ENCODE data around the gene SLC24A3. TPM values are rescaled to one million over a fixed set of nuclear protein-coding genes. Genes with fewer than 3 reads are reported as not detected.

Gene SLC24A3
- total RNA-seq, 2 donors from 2014 or later, result not detected

DNA sequence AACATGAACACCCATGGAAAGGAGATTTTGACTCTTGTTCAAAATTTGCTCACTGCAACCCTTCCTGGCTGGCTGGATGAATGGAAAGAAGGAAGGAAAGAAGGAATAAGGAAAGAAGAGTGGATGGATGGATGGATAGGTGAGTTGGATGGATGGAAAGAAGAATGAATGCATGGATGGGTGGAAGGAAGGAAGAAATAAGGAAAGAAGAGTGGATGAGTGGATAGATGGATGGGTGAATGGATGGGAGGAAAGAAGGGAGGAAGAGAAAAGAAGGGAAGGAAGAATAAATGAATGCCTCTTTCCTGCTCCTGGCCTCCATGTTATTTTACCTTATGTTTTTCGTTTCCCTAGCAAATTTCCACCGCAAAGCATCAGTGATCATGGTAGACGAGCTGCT lies 471.4 kb downstream of the SLC24A3 start:
- Mint-ChIP-seq H3K9me3 (no peaks in the 10 kb centered on the region), H3K4me1 (no peaks in the 10 kb centered on the region), H3K4me3 (no peak overlapping the region), H3K27ac (no peak overlapping the region), H3K36me3 (ENCODE audit: low read depth) (no peaks in the 10 kb centered on the region), H3K27me3 (peaks cover 16% of the 10 kb centered on the region)
- no peak for ATAC-seq (replicated peaks)

DNA sequence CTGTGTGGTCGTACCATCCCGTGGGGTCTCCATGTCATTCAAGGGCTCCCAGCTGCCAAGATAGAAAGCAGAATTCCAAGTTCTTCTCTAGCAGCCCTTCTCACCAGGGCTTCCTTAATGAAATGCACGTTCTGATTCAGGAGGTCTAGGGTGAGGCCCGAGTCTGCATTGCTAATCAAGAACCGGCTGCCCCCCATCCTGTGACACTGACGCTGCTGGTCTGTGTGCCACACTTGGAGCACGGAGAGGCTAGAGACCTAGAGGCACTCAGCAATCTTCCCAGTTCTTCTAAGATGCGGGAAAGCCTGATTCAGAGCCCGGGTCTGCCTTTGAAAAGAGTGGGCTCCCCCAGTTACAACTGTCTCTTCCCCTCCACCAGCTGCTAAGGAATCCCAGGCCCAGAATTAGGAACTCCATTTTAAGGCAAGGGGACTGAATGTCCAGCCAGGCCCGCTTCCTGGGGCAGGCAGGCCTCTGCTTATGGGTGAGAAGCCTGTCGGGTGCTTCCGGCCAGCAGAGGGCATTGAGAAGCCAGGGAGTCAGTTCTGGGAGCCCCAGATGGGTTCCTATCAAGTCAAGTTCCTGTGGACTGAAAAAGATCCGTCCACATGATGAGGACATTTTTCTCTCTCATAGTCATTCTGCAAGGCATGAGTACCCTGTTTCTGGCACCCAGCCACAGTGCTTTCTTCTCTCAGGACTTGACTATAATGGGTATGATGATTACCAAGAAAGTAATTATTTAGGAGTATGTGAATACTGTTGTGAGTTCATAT lies 475.8 kb downstream of the SLC24A3 start:
- Mint-ChIP-seq H3K9me3 (no peaks in the 10 kb centered on the region), H3K27me3 (peaks cover 26% of the 10 kb centered on the region), H3K4me1 (peaks cover 7% of the 10 kb centered on the region), H3K4me3 (no peak overlapping the region), H3K36me3 (ENCODE audit: low read depth) (no peaks in the 10 kb centered on the region), H3K27ac (no peak overlapping the region)
- ATAC-seq (replicated peaks), result no peak

DNA sequence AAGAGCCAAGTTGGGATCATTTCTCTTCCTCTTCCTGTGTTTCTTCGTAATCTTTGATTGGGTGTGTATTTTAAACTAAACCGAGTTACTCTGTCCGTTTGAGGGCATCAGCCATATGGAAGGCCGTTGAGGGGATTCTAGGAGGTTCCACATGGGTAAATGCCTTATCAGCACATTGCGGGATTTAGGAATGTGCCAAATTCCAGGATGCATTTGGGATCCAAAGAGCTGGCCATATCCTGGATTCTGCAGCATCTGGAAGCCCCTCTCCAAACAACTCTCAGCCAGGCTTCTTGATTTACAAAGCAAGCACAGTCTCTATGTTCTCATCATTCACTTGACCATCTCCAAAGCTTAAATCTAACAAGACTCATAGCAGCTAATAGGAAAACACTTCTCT lies 478.0 kb downstream of the SLC24A3 start:
- Mint-ChIP-seq H3K4me1 (peaks cover 7% of the 10 kb centered on the region), H3K36me3 (ENCODE audit: low read depth) (no peaks in the 10 kb centered on the region), H3K4me3 (no peak overlapping the region), H3K27me3 (peaks cover 25% of the 10 kb centered on the region), H3K9me3 (no peaks in the 10 kb centered on the region), H3K27ac (no peak overlapping the region)
- no peak for ATAC-seq (replicated peaks)

DNA sequence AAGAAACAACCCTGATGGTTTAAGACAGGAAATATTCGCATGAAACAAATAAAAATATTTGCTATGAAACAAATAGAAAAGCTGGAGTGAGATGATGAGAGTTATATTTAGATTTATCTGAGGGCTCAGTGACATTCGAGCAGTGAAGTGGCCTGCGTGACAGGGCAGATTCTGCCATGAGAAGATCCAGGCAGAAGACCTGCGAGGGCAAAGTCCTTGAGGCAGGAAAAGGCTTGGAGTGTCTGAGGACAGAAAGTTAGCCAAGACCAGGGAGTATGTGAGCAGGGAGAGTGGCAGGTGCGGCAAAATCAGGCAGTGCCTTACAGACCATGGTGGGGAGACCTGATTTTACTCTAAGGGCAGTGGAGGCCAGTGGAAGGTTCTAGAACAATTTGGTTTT lies 478.7 kb downstream of the SLC24A3 start:
- Mint-ChIP-seq H3K4me3 (no peak overlapping the region), H3K4me1 (peaks cover 7% of the 10 kb centered on the region), H3K9me3 (no peaks in the 10 kb centered on the region), H3K27ac (no peak overlapping the region), H3K27me3 (peaks cover 25% of the 10 kb centered on the region), H3K36me3 (ENCODE audit: low read depth) (no peaks in the 10 kb centered on the region)
- no peak for ATAC-seq (replicated peaks)

DNA sequence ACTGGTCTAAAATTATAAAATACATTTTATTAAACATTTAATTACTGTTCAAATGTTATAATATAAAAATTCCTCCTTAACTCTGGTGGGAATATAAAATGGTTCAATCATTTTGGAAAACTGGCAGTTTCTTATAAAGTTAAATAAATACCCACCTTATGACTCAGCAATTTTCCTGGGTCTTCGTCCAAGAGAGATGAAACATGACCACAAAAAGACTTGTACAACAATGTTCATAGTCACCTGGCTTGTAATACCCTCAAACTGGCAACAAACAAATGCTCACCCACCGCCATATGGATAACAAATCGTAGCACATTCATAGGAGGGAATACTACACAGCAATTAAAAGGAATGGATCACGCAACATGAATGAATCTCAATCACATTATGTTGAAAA lies 479.7 kb downstream of the SLC24A3 start:
- H3K9me3 Mint-ChIP-seq, result no peaks in the 10 kb centered on the region
- ATAC-seq (replicated peaks), result no peak
- H3K27ac Mint-ChIP-seq, result no peak overlapping the region
- peaks cover 7% of the 10 kb centered on the region for H3K4me1 Mint-ChIP-seq
- H3K4me3 Mint-ChIP-seq, result no peak overlapping the region
- H3K36me3 Mint-ChIP-seq (ENCODE audit: low read depth), result no peaks in the 10 kb centered on the region
- H3K27me3 Mint-ChIP-seq, result peaks cover 28% of the 10 kb centered on the region

DNA sequence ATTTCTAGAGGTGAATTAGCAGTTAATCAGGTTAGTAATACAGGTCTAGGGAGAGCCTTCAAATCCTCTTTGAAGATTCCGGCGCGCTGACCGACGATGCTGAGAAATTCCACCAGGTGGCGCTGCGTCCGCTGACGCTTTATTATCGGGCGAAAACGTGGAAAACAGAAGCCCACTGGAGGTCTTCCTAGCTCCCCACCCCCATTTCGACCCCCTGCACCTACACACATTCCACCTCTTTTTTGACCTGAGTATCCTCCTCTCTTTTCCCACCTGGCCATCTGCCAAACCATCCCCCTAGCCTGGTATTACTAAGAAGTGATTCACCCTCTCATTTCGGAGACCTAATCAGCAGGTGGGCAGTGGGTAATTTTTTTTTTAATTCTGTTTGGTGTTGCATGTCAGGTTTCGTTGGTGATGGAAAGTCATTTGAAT lies 480.3 kb downstream of the SLC24A3 start:
- Mint-ChIP-seq H3K36me3 (ENCODE audit: low read depth) (no peaks in the 10 kb centered on the region), H3K27me3 (peaks cover 31% of the 10 kb centered on the region), H3K4me3 (no peak overlapping the region), H3K27ac (no peak overlapping the region), H3K4me1 (peaks cover 7% of the 10 kb centered on the region), H3K9me3 (no peaks in the 10 kb centered on the region)
- ATAC-seq (replicated peaks), result peak; percentile 31

DNA sequence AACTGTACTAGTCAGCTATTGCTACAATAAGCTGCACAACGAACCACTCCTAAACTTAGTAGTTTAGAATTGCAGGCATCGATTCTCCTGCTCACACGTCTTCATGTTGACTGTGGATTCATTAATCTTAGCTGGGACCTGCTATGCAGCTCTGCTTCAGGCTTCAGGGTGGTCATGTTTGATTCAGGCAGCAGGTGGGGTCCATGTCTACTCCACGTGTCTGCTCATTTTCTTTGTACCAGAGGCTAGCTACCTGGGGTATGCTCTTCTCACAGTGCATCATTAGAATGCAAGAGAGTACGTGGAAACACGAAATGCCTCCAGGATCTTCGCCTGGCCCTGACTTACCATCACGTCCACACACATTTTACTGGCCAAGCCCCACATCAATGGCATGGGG lies 481.1 kb downstream of the SLC24A3 start:
- H3K27ac Mint-ChIP-seq, result no peak overlapping the region
- peaks cover 7% of the 10 kb centered on the region for H3K4me1 Mint-ChIP-seq
- no peak for ATAC-seq (replicated peaks)
- no peaks in the 10 kb centered on the region for H3K9me3 Mint-ChIP-seq
- H3K36me3 Mint-ChIP-seq (ENCODE audit: low read depth), result no peaks in the 10 kb centered on the region
- H3K27me3 Mint-ChIP-seq, result peaks cover 31% of the 10 kb centered on the region
- no peak overlapping the region for H3K4me3 Mint-ChIP-seq

DNA sequence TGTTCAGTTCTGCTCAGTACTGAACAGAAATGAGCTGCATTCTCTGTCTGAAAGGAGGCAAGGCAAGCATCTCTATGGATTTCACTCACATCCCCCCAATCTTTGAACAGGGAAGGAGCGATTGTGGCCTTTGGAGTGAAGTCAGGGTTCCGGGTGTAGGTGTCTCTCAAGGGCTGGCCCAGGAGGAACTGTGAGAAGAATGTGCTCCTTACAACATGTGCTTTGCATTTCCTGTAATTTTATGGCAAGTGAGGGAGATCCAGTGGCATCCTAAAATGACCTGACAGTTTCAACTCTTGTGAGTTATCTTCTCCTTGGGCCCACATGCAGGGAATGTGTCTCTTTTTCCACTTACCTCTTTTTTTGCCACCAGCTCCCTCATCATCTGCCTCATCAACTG lies 482.6 kb downstream of the SLC24A3 start:
- no peak for ATAC-seq (replicated peaks)
- peaks cover 31% of the 10 kb centered on the region for H3K27me3 Mint-ChIP-seq
- no peaks in the 10 kb centered on the region for H3K9me3 Mint-ChIP-seq
- no peak overlapping the region for H3K27ac Mint-ChIP-seq
- peaks cover 7% of the 10 kb centered on the region for H3K4me1 Mint-ChIP-seq
- H3K4me3 Mint-ChIP-seq, result no peak overlapping the region
- H3K36me3 Mint-ChIP-seq (ENCODE audit: low read depth), result no peaks in the 10 kb centered on the region

DNA sequence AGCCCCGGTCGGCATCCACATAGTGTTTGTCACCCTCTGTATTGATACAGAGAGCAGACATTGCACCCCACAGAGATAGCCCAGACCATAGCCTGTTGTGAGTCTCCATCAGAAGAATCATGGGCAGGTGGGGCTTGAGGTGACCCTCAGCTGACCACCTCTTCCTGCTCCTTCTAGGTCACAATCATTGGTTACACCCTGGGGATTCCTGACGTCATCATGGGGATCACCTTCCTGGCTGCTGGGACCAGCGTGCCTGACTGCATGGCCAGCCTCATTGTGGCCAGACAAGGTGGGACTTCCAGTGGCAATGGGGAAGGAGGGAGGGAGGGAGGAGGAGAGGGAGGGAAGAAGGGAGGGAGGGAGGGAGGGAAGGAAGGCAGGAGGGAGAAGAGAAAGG lies 484.2 kb downstream of the SLC24A3 start:
- H3K4me3 Mint-ChIP-seq, result no peak overlapping the region
- no peak overlapping the region for H3K27ac Mint-ChIP-seq
- H3K36me3 Mint-ChIP-seq (ENCODE audit: low read depth), result no peaks in the 10 kb centered on the region
- no peak for ATAC-seq (replicated peaks)
- H3K4me1 Mint-ChIP-seq, result peaks cover 7% of the 10 kb centered on the region
- H3K27me3 Mint-ChIP-seq, result peaks cover 19% of the 10 kb centered on the region
- no peaks in the 10 kb centered on the region for H3K9me3 Mint-ChIP-seq

DNA sequence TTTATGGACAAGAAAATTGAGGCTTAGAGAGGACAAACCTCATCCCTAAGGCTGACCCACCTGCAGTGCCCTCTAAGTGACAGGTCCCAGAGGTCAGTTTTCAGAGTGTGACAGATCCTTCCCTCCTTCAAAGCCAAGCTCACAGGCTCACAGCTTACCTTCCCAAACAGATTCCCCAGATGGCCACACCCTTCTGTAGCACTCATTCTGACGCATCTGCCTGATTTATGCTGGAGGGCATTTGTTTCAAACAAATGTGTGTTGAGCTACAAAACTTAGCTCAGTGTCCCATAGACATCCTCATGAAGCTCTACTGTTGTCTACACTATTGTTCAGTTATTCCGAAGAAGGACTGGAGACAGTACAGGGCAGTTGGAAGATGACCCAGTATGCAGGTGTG lies 485.0 kb downstream of the SLC24A3 start:
- H3K27me3 Mint-ChIP-seq, result peaks cover 21% of the 10 kb centered on the region
- no peak for ATAC-seq (replicated peaks)
- peaks cover 5% of the 10 kb centered on the region for H3K4me1 Mint-ChIP-seq
- H3K4me3 Mint-ChIP-seq, result no peak overlapping the region
- no peak overlapping the region for H3K27ac Mint-ChIP-seq
- no peaks in the 10 kb centered on the region for H3K9me3 Mint-ChIP-seq
- H3K36me3 Mint-ChIP-seq (ENCODE audit: low read depth), result no peaks in the 10 kb centered on the region

DNA sequence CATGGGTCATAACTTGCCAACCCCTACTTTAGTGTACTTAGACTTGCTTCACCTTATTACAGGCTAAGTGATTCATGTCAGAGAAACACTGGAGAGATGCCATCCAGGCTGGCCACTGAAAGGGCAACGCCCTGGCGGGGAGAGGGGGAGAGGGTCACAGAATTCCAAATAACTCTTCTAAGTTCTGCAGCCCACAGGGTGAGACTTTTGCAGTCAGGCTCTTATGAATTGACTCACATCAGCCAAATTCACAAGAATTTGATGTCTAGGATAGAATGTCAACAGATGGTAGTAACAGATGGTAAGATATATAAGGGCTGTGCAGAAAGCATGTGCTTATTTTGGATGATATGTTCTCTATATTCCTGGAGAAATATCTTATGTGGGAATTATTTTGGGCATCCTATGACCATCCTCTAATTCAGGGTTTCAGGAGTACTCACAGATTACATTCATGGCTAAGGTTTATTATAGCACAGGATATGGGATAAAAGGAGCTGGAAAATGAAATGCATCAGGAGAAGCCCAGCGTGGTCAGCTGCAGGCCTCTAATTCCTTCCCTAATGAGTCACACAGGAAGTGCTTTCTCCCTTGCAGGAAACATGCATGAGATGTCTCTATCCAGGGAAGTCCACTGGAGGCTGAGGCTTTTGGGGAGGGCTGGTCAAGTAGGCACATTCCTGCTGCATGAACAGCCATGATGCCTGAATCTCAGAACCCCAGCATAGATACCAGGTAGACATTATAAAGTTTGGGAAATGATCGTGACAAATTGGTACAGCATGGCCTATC lies 486.9 kb downstream of the SLC24A3 start:
- no peaks in the 10 kb centered on the region for H3K9me3 Mint-ChIP-seq
- no peak overlapping the region for H3K4me3 Mint-ChIP-seq

DNA sequence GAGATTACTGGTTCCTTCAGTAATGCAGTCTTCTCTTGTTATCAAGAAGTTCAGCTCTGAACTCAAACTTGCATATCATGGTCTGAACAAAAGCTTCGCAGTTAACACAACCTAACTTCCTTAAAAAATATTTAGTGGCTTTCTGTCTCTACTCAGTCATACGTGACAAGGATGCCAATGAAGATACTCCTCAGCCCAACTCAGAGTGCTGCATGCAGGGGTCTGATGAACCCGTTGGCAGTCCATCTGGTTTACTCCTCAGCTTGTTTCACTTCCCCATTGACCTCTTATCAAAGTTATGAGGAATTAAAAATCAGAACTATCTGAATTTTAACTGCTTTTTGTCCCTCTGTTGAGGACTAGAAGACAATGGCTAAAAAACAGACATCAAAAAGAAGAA lies 489.0 kb downstream of the SLC24A3 start:
- Mint-ChIP-seq H3K27ac (no peak overlapping the region), H3K4me1 (no peaks in the 10 kb centered on the region), H3K4me3 (no peak overlapping the region), H3K9me3 (no peaks in the 10 kb centered on the region), H3K36me3 (ENCODE audit: low read depth) (no peaks in the 10 kb centered on the region), H3K27me3 (peaks cover 18% of the 10 kb centered on the region)
- ATAC-seq (replicated peaks), result no peak

More for the DNA sequence above, 486.9 kb downstream of the SLC24A3 start:
- H3K4me1 Mint-ChIP-seq, result no peaks in the 10 kb centered on the region
- ATAC-seq (replicated peaks), result no peak
- no peaks in the 10 kb centered on the region for H3K36me3 Mint-ChIP-seq (ENCODE audit: low read depth)
- peaks cover 21% of the 10 kb centered on the region for H3K27me3 Mint-ChIP-seq
- no peak overlapping the region for H3K27ac Mint-ChIP-seq

DNA sequence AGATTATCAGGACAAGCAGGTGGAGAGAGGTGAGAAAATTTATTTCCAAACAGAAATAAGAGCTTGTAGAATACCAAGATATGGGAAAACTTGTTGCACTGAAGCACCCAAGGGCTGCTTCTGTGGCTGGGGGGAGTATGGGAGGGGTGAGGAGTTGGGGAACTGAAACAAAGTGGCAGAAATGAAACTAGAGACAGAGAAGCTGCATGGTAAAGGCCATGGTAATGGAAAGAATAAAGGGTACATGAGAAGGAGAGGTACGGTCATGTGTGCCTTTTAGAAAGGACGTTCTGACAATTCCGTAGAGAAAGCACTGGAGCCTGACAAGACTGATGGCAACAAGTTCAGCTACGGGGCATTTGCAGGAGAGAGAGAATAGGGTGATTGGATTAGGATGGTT lies 494.0 kb downstream of the SLC24A3 start:
- Mint-ChIP-seq H3K4me3 (no peak overlapping the region), H3K27ac (no peak overlapping the region), H3K4me1 (no peaks in the 10 kb centered on the region), H3K9me3 (no peaks in the 10 kb centered on the region), H3K27me3 (peaks cover 20% of the 10 kb centered on the region), H3K36me3 (ENCODE audit: low read depth) (no peaks in the 10 kb centered on the region)
- ATAC-seq (replicated peaks), result no peak

DNA sequence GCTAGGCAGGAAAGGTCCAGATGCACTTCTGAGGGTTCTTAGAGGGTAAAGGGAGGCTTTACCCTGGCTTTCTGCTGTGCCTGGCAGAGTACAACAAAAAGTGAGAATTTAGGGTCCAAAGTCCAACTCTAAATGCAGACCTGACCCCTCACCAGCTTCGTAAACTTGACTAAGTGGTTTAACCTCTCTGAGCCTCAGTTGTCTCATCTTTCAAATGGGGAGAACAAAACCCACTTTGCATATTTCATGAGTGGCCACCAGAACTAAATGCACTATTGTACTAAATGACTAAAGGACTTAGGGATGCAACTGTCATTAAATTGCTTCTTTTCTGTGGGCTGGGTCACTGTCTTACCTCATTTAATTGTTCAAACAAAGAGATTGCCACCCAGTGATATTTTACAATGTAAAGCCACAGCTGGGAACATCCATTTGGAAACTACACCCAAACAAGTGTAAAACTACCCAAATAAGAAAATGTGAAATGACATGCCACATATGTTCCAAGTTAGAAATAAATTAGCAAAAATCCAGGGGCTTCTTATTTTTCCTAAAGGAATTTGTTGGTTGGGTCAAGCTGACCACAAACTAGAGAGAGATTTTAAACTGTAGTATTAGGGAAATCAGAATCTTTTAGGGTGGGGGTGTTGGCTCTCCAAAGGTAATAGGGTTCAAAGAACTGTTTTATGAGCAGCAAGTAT lies 497.3 kb downstream of the SLC24A3 start:
- no peak for ATAC-seq (replicated peaks)
- Mint-ChIP-seq H3K4me3 (no peak overlapping the region), H3K4me1 (no peaks in the 10 kb centered on the region), H3K27me3 (peaks cover 6% of the 10 kb centered on the region), H3K36me3 (ENCODE audit: low read depth) (no peaks in the 10 kb centered on the region), H3K27ac (no peak overlapping the region), H3K9me3 (peaks cover under 1% of the 10 kb centered on the region)
